RKO (cell line): ENCODE data around the gene PTPRE.

Experiments
- DNase-seq: peaks from one replicate; pipeline ENCODE4 v3.0.0-alpha.2; 2016; ENCODE audit warnings: low spot score

Gene PTPRE

GRCh38 chr10:128060341-128061250, 153.7 kb downstream of the PTPRE start:
- DNase-seq: no peak

GRCh38 chr10:128061306-128062300, 154.7 kb downstream of the PTPRE start:
- no peak for DNase-seq

GRCh38 chr10:128062331-128062880, 155.5 kb downstream of the PTPRE start:
- DNase-seq: no peak

GRCh38 chr10:128062881-128063563, 156.1 kb downstream of the PTPRE start:
- no peak for DNase-seq

GRCh38 chr10:128063736-128064107, 156.8 kb downstream of the PTPRE start:
- DNase-seq: no peak

- no peak for DNase-seq
These were observed 157.4 kb downstream of the PTPRE start for GRCh38 chr10:128064108-128064969.

- DNase-seq: no peak
These were observed 158.2 kb downstream of the PTPRE start for GRCh38 chr10:128064970-128065580.

- DNase-seq: no peak
These were observed 159.1 kb downstream of the PTPRE start for GRCh38 chr10:128065881-128066534.

- no peak for DNase-seq
These were observed 160.0 kb downstream of the PTPRE start for GRCh38 chr10:128066870-128067382.

GRCh38 chr10:128067691-128068397, 160.9 kb downstream of the PTPRE start:
- DNase-seq: no peak

GRCh38 chr10:128068398-128069285, 161.7 kb downstream of the PTPRE start:
- no peak for DNase-seq

GRCh38 chr10:128069351-128070051, 162.6 kb downstream of the PTPRE start:
- peak; percentile 90 for DNase-seq

- no peak for DNase-seq
These were observed 163.3 kb downstream of the PTPRE start for GRCh38 chr10:128070161-128070560.

- no peak for DNase-seq
These were observed 164.0 kb downstream of the PTPRE start for GRCh38 chr10:128070721-128071416.

GRCh38 chr10:128071417-128071782, 164.5 kb downstream of the PTPRE start:
- no peak for DNase-seq

- DNase-seq: no peak
These were observed 165.1 kb downstream of the PTPRE start for GRCh38 chr10:128072046-128072445.
